MG63 (cell line): ENCODE measurements around the gene SULT4A1. TPM values are rescaled to one million over a fixed set of nuclear protein-coding genes. Genes with fewer than 3 reads are reported as not detected.
"Not testable (repeated sequence)": the region's sequence is repeated elsewhere in the genome, so short reads cannot be mapped to it uniquely, and the experiment has no call there.

Source experiments
- DNase-seq: peaks from one replicate; pipeline ENCODE4 v3.0.0-alpha.2; 2020
- H3K27me3 ChIP-seq: fragments of 250-450 bp; sonication (Bioruptor Pico); 2 replicates; pipeline ENCODE4 v1.5.1; 2020; ENCODE audit warnings: mild to moderate bottlenecking, moderate library complexity
- H3K36me3 ChIP-seq: fragments of 250-450 bp; sonication (Bioruptor Pico); 2 replicates; pipeline ENCODE4 v1.5.1; 2020; ENCODE audit warnings: mild to moderate bottlenecking, moderate library complexity
- H3K4me3 ChIP-seq: fragments of 250-450 bp; sonication (Bioruptor Pico); 2 replicates; pipeline ENCODE4 v1.5.1; 2020; ENCODE audit warnings: mild to moderate bottlenecking, moderate library complexity
- H3K9me3 ChIP-seq: fragments of 250-450 bp; sonication (Bioruptor Pico); 2 replicates; pipeline ENCODE4 v1.5.1; 2020; ENCODE audit warnings: mild to moderate bottlenecking, moderate library complexity
- total RNA-seq: library from RNA; depleted of rRNA; stranded (reverse); fragments of >200 nt; shearing (Covaris generic); gene quantifications from 2 replicates; pipeline ENCODE4 v1.2.3, GENCODE V29; 2014; ENCODE audit warnings: low replicate concordance; rRNA removed

Gene SULT4A1
- total RNA-seq: not detected in 2 replicates

- Histone ChIP-seq H3K4me3 (no peak within 1 kb of the TSS), H3K36me3 (no peaks in the 10 kb centered on the region), H3K9me3 (no peaks in the 10 kb centered on the region), H3K27me3 (peaks cover 32% of the 10 kb centered on the region)
- DNase-seq: peak; percentile 20
Observed at GRCh38 chr22:43862074-43862881, at the start of gene SULT4A1. Gene SULT4A1 (minus strand): TSS chr22:43862513. CDS start chr22:43862382, 131 bp downstream.

- Histone ChIP-seq H3K9me3 (no peaks in the 10 kb centered on the region), H3K4me3 (no peak overlapping the region), H3K36me3 (no peaks in the 10 kb centered on the region), H3K27me3 (no peaks in the 10 kb centered on the region)
- no peak for DNase-seq
Observed at GRCh38 chr22:43911351-43911750, 49.0 kb upstream of the SULT4A1 start.

- Histone ChIP-seq H3K36me3 (no peaks in the 10 kb centered on the region), H3K9me3 (no peaks in the 10 kb centered on the region), H3K27me3 (no peaks in the 10 kb centered on the region), H3K4me3 (no peak overlapping the region)
- no peak for DNase-seq
Observed at GRCh38 chr22:43910178-43910695, 47.9 kb upstream of the SULT4A1 start.

- no peaks in the 10 kb centered on the region for H3K27me3 ChIP-seq
- no peak overlapping the region for H3K4me3 ChIP-seq
- no peak for DNase-seq
- no peaks in the 10 kb centered on the region for H3K9me3 ChIP-seq
- H3K36me3 ChIP-seq: no peaks in the 10 kb centered on the region
Observed at GRCh38 chr22:43909708-43910107, 47.4 kb upstream of the SULT4A1 start.

- Histone ChIP-seq H3K36me3 (no peaks in the 10 kb centered on the region), H3K9me3 (no peaks in the 10 kb centered on the region), H3K4me3 (no peak overlapping the region), H3K27me3 (no peaks in the 10 kb centered on the region)
- no peak for DNase-seq
Observed at GRCh38 chr22:43905681-43906080, 43.4 kb upstream of the SULT4A1 start.

- H3K4me3 ChIP-seq, H3K27me3 ChIP-seq, H3K9me3 ChIP-seq, H3K36me3 ChIP-seq, DNase-seq: not testable (repeated sequence)
Observed at GRCh38 chr22:43904412-43904811, 42.1 kb upstream of the SULT4A1 start.

- not testable (repeated sequence) for H3K36me3 ChIP-seq
Observed at GRCh38 chr22:43903033-43903432, 40.7 kb upstream of the SULT4A1 start.

GRCh38 chr22:43901976-43902643 is 39.8 kb upstream of the SULT4A1 start:
- H3K27me3 ChIP-seq: no peaks in the 10 kb centered on the region
- no peaks in the 10 kb centered on the region for H3K36me3 ChIP-seq
- no peaks in the 10 kb centered on the region for H3K9me3 ChIP-seq
- peak; percentile 87 for DNase-seq
- no peak overlapping the region for H3K4me3 ChIP-seq

More at GRCh38 chr22:43903033-43903432, 40.7 kb upstream of the SULT4A1 start:
- not testable (repeated sequence) for H3K9me3 ChIP-seq, H3K4me3 ChIP-seq, DNase-seq, H3K27me3 ChIP-seq

GRCh38 chr22:43900206-43900605 is 37.9 kb upstream of the SULT4A1 start:
- H3K27me3 ChIP-seq: no peaks in the 10 kb centered on the region
- H3K36me3 ChIP-seq: no peaks in the 10 kb centered on the region
- no peaks in the 10 kb centered on the region for H3K9me3 ChIP-seq
- H3K4me3 ChIP-seq: no peak overlapping the region
- DNase-seq: peak; percentile 31

- Histone ChIP-seq H3K4me3 (no peak overlapping the region), H3K36me3 (no peaks in the 10 kb centered on the region), H3K27me3 (no peaks in the 10 kb centered on the region), H3K9me3 (no peaks in the 10 kb centered on the region)
- peak; percentile 87 for DNase-seq
Observed at GRCh38 chr22:43897751-43898261, 35.5 kb upstream of the SULT4A1 start.

- Histone ChIP-seq H3K4me3 (no peak overlapping the region), H3K27me3 (peaks cover 3% of the 10 kb centered on the region; the same call in 1 of the 2 replicates), H3K9me3 (no peaks in the 10 kb centered on the region), H3K36me3 (no peaks in the 10 kb centered on the region)
- no peak for DNase-seq
Observed at GRCh38 chr22:43895986-43896645, 33.8 kb upstream of the SULT4A1 start.

- Histone ChIP-seq H3K4me3 (no peak overlapping the region), H3K36me3 (no peaks in the 10 kb centered on the region), H3K9me3 (no peaks in the 10 kb centered on the region), H3K27me3 (peaks cover 3% of the 10 kb centered on the region; the same call in 1 of the 2 replicates)
- no peak for DNase-seq
Observed at GRCh38 chr22:43894122-43894521, 31.8 kb upstream of the SULT4A1 start.

- Histone ChIP-seq H3K9me3 (no peaks in the 10 kb centered on the region), H3K4me3 (no peak overlapping the region), H3K36me3 (no peaks in the 10 kb centered on the region), H3K27me3 (peaks cover 3% of the 10 kb centered on the region; the same call in 1 of the 2 replicates)
- no peak for DNase-seq
Observed at GRCh38 chr22:43893266-43893665, 31.0 kb upstream of the SULT4A1 start.

- H3K4me3 ChIP-seq: no peak overlapping the region
- H3K9me3 ChIP-seq: no peaks in the 10 kb centered on the region
- no peaks in the 10 kb centered on the region for H3K36me3 ChIP-seq
- H3K27me3 ChIP-seq: peaks cover 3% of the 10 kb centered on the region; the same call in 1 of the 2 replicates
- DNase-seq: no peak
Observed at GRCh38 chr22:43892183-43892894, 30.0 kb upstream of the SULT4A1 start.

GRCh38 chr22:43891360-43892182 is 29.3 kb upstream of the SULT4A1 start, which contains the start of gene PNPLA5:
Gene PNPLA5 (minus strand): TSS chr22:43892013. CDS start chr22:43891880, 133 bp downstream.
- Histone ChIP-seq H3K36me3 (no peaks in the 10 kb centered on the region), H3K27me3 (peaks cover 3% of the 10 kb centered on the region; the same call in 1 of the 2 replicates), H3K9me3 (no peaks in the 10 kb centered on the region), H3K4me3 (no peak within 1 kb of the TSS)
- no peak for DNase-seq
